ENCODE measurements around the gene ZNF438.

- TF ChIP-seq CTCF (IDR thresholded peaks at IDR 0.05; ENCODE audit: low read depth, low read length) (no peak), POLR2A (IDR thresholded peaks at IDR 0.05; ENCODE audit: extremely low read depth, insufficient read length) (no peak), MAX (IDR thresholded peaks at IDR 0.05; ENCODE audit: low read depth, low read length) (no peak), MYC (IDR thresholded peaks at IDR 0.05; ENCODE audit: low read depth, low read length) (no peak)
Observed at GRCh38 chr10:30917067-30917466, 114.6 kb downstream of the ZNF438 start.

All from NB4 (cell line).